Body of pancreas (tissue), 4 donors: ENCODE measurements around the gene RIBC1.

Source experiments
- POLR2A ChIP-seq, 3 donors: fragments of 450-650 bp; IDR thresholded peaks; one replicate each; pipeline ENCODE4 v1.6.1; 2016; ENCODE audit warnings: antibody characterized with exemption in 3 of 3, mild to moderate bottlenecking in 2 of 3
- TF ChIP-seq, protein P1 (sequence below), 7 experiments: fragments of 450-650 bp in 4 of 7; fragments of 200-600 bp in 3 of 7; sonication (generic) in 3 of 7; IDR thresholded peaks; one replicate each; pipeline ENCODE4 v1.5.1; 2016 to 2019; ENCODE audit warnings: antibody characterized with exemption in 7 of 7

DNA sequence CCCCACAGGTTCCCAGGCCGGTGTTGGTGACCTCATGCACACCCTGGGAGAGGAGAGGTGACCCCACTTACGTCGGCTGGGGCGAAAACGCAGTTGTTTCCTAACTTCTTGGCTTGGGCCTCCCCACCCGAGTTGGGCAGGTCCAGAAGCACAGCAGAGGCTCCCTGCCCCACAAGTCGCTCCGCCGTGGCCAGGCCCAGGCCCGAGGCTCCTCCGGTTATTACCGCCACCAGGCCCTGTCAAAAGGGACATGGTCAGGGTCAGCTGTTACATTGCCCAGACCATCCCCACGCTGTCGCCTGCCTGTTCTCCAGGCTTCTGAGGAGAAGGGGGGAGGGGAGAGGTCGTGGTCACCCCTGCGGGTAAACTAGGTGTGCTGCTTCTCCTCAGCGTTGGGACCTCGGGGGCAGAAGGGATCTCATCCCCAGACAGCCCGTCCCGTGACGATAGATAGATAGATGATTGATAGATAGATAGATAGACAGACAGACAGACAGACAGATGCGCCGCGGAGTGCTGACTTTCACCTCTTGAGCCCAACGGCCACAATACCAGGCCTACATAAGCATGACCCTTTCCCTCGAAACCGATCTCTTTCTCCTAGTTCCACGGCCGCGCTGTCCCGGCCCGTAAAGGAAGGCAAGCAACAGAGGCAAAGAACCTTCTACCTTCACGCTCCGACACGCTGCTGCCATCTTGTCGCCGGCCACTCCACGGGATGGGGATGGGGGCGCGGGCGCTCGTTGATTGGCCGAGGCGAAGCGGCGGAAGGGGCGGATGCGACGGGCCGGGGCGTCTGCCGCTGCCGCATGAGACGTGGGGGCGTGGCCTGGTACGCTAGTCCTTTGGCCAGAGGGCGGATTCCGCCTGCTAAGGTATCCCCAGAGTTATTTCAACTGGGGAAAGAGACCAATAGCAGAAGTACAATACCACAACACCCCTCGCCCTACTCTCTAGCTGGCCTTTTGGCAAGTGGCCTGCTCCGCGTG lies 11.3 kb downstream of the RIBC1 start, which contains the start of gene HSD17B10:
- TF ChIP-seq POLR2A (IDR thresholded peaks at IDR 0.05): peak in 2 of 3 donors; percentile 63 to 66
- TF ChIP-seq, protein P1, sequence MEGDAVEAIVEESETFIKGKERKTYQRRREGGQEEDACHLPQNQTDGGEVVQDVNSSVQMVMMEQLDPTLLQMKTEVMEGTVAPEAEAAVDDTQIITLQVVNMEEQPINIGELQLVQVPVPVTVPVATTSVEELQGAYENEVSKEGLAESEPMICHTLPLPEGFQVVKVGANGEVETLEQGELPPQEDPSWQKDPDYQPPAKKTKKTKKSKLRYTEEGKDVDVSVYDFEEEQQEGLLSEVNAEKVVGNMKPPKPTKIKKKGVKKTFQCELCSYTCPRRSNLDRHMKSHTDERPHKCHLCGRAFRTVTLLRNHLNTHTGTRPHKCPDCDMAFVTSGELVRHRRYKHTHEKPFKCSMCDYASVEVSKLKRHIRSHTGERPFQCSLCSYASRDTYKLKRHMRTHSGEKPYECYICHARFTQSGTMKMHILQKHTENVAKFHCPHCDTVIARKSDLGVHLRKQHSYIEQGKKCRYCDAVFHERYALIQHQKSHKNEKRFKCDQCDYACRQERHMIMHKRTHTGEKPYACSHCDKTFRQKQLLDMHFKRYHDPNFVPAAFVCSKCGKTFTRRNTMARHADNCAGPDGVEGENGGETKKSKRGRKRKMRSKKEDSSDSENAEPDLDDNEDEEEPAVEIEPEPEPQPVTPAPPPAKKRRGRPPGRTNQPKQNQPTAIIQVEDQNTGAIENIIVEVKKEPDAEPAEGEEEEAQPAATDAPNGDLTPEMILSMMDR (IDR thresholded peaks at IDR 0.05): no peak
